Neural crest cell (in vitro differentiated cells): ENCODE data around the gene PRKCD. TPM values are rescaled to one million over a fixed set of nuclear protein-coding genes. Genes with fewer than 3 reads are reported as not detected.

Experiments
- DNase-seq: peaks from one replicate; pipeline ENCODE4 v3.0.0; 2021; ENCODE audit warnings: low read depth, mixed read lengths, low spot score
- H3K27ac Mint-ChIP-seq: one replicate; pipeline ENCODE4 v1.8.0; 2021; ENCODE audit warnings: mild to moderate bottlenecking, mixed read lengths; ENCODE audit not compliant: unreplicated experiment
- H3K27me3 Mint-ChIP-seq: 2 replicates; pipeline ENCODE4 v1.8.0; 2021; ENCODE audit warnings: low read depth, mild to moderate bottlenecking, mixed read lengths
- H3K36me3 Mint-ChIP-seq: 2 replicates; pipeline ENCODE4 v1.8.0; 2021; ENCODE audit warnings: low read depth, mild to moderate bottlenecking, mixed read lengths
- H3K4me1 Mint-ChIP-seq: 2 replicates; pipeline ENCODE4 v1.8.0; 2021; ENCODE audit warnings: mixed read lengths
- H3K4me3 Mint-ChIP-seq: one replicate; pipeline ENCODE4 v1.8.0; 2021; ENCODE audit warnings: mild to moderate bottlenecking, mixed read lengths
- H3K9me3 Mint-ChIP-seq: 2 replicates; pipeline ENCODE4 v1.8.0; 2021; ENCODE audit warnings: mixed read lengths
- CTCF ChIP-seq: fragments of 200-600 bp; sonication (generic); conservative IDR thresholded peaks from 2 replicates; pipeline ENCODE4 v1.5.0; 2021; ENCODE audit warnings: antibody characterized with exemption, mild to moderate bottlenecking
- total RNA-seq: library from RNA; stranded (reverse); gene quantifications from 2 replicates; pipeline ENCODE4 v1.2.1, GENCODE V29; 2021

Gene PRKCD
- total RNA-seq, 1 donor from 2014 or later, result 10.8 TPM

GRCh38 chr3:53202331-53203015 lies 41.5 kb downstream of the PRKCD start:
- Mint-ChIP-seq H3K9me3 (no peaks in the 10 kb centered on the region), H3K27ac (peak overlapping the region; percentile 44), H3K36me3 (no peaks in the 10 kb centered on the region), H3K4me1 (no peaks in the 10 kb centered on the region), H3K4me3 (no peak overlapping the region), H3K27me3 (no peaks in the 10 kb centered on the region)
- no peak for DNase-seq
- no peak for TF ChIP-seq CTCF

- DNase-seq, result no peak
- Mint-ChIP-seq H3K27me3 (peaks cover 3% of the 10 kb centered on the region), H3K4me3 (no peak overlapping the region), H3K4me1 (no peaks in the 10 kb centered on the region), H3K36me3 (peaks cover 4% of the 10 kb centered on the region), H3K27ac (peak overlapping the region; percentile 19), H3K9me3 (no peaks in the 10 kb centered on the region)
- TF ChIP-seq CTCF, result no peak
These were observed 51.0 kb downstream of the PRKCD start for GRCh38 chr3:53211706-53212702.

GRCh38 chr3:53213276-53213675 lies 52.3 kb downstream of the PRKCD start:
- peaks cover 4% of the 10 kb centered on the region for H3K36me3 Mint-ChIP-seq
- no peaks in the 10 kb centered on the region for H3K4me1 Mint-ChIP-seq
- no peak for TF ChIP-seq CTCF
- peaks cover 3% of the 10 kb centered on the region for H3K27me3 Mint-ChIP-seq
- H3K27ac Mint-ChIP-seq, result no peak overlapping the region
- H3K9me3 Mint-ChIP-seq, result no peaks in the 10 kb centered on the region
- DNase-seq, result no peak
- no peak overlapping the region for H3K4me3 Mint-ChIP-seq

DNA sequence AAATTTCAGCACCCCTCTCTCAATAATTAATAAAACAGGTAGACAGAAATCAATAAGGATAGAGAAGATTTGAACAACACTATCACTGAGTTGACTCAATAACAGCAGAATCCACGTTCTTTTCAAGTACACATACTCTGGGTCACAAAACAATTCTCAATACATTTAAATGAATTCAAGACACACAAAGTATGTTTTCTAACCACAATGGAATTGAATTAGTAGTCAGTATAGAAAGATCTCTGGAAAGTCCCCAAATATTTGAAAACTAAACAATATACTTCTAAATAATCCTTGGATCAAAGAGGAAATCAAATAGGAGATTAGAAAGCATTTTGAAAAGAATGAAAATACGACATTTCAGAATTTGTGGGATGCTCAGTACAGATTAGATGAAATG lies 54.8 kb downstream of the PRKCD start:
- TF ChIP-seq CTCF, result no peak
- Mint-ChIP-seq H3K9me3 (no peaks in the 10 kb centered on the region), H3K36me3 (no peaks in the 10 kb centered on the region), H3K27me3 (peaks cover 5% of the 10 kb centered on the region), H3K4me3 (no peak overlapping the region), H3K27ac (no peak overlapping the region), H3K4me1 (peaks cover 6% of the 10 kb centered on the region)
- no peak for DNase-seq

DNA sequence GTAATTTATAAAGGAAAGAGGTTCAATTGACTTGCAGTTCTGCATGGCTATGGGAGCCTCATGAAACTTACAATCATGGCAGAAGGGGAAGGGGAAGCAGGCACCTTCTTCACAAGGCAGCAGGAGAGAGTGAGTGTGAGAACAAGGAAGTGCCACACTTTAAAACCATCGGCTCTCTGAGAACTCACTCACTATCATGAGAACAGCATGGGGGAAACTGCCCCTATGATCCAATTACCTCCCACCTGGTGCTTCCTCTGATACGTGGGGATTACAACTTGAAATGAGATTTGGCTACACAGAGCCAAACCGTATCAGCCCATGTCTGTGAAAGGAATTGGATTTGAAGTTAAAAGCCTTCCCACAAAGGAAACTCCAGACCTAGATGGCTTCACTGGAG lies 55.7 kb downstream of the PRKCD start:
- peaks cover 2% of the 10 kb centered on the region for H3K36me3 Mint-ChIP-seq
- TF ChIP-seq CTCF, result no peak
- no peaks in the 10 kb centered on the region for H3K9me3 Mint-ChIP-seq
- H3K27me3 Mint-ChIP-seq, result peaks cover 5% of the 10 kb centered on the region
- no peak overlapping the region for H3K4me3 Mint-ChIP-seq
- H3K4me1 Mint-ChIP-seq, result peaks cover 8% of the 10 kb centered on the region
- H3K27ac Mint-ChIP-seq, result peak overlapping the region; percentile 12
- DNase-seq, result no peak
